Heart left ventricle (tissue), 16 donors: Measurements from ENCODE around the gene SRGAP3. TPM values are rescaled to one million over a fixed set of nuclear protein-coding genes. Genes with fewer than 3 reads are reported as not detected.

ENCODE experiments used
- ATAC-seq, 4 donors: fragments of 200-7000 bp; cut with Tn5 transposase; one replicate each; pipeline ENCODE4 v1.9.1; 2020 to 2022; ENCODE audit warnings: moderate library complexity in 4 of 4, mild to moderate bottlenecking in 3 of 4, moderate number of reproducible peaks in 1 of 4
- DNase-seq, 5 donors: peaks; one replicate each; pipeline ENCODE4 v3.0.0-alpha.2; 2020
- H3K27ac ChIP-seq, 12 donors: fragments of 200-600 bp; sonication (generic) in 4 of 12; one replicate each; pipeline versions ENCODE4 v1.5.0 to v1.8.0; 2016 to 2022; ENCODE audit warnings: mild to moderate bottlenecking in 2 of 12
- H3K27me3 ChIP-seq, 9 donors: fragments of 200-600 bp; sonication (generic) in 2 of 9; one replicate each; pipeline versions ENCODE4 v1.5.1 to v1.8.0; 2016 to 2022; ENCODE audit warnings: mild to moderate bottlenecking in 3 of 9
- H3K36me3 ChIP-seq, 9 donors: fragments of 200-600 bp; sonication (generic) in 2 of 9; one replicate each; pipeline versions ENCODE4 v1.5.0 to v1.8.0; 2018 to 2022; ENCODE audit warnings: mild to moderate bottlenecking in 2 of 9
- H3K4me1 ChIP-seq, 12 donors: fragments of 200-600 bp; sonication (generic) in 4 of 12; one replicate each; pipeline versions ENCODE4 v1.5.0 to v1.8.0; 2016 to 2022; ENCODE audit warnings: mild to moderate bottlenecking in 3 of 12
- H3K4me3 ChIP-seq, 12 donors: fragments of 200-600 bp; sonication (generic) in 4 of 12; one replicate each; pipeline versions ENCODE4 v1.5.0 to v1.8.0; 2017 to 2022; ENCODE audit warnings: mild to moderate bottlenecking in 9 of 12, moderate library complexity in 4 of 12
- H3K9me3 ChIP-seq, 12 donors: fragments of 200-600 bp; sonication (generic) in 4 of 12; one replicate each; pipeline versions ENCODE4 v1.5.0 to v1.8.0; 2016 to 2022; ENCODE audit warnings: mild to moderate bottlenecking in 1 of 12
- CTCF ChIP-seq, 12 donors: fragments of 200-600 bp; sonication (generic) in 4 of 12; IDR thresholded peaks; one replicate each; pipeline versions ENCODE4 v1.5.0 to v1.8.0; 2018 to 2022; ENCODE audit warnings: antibody characterized with exemption in 12 of 12, mild to moderate bottlenecking in 5 of 12
- POLR2A ChIP-seq, 2 donors: fragments of 450-650 bp; IDR thresholded peaks; one replicate each; pipeline ENCODE4 v1.6.1; 2017; ENCODE audit warnings: antibody characterized with exemption in 2 of 2, mild to moderate bottlenecking in 2 of 2, moderate library complexity in 2 of 2
- WGBS, 4 donors: extraction: QIAGEN DNeasy Blood & Tissue Kit in 2 of 4; methylation state at CpG; one replicate each; pipeline versions ENCODE4 v1.1.5 to v1.1.7; 2013 to 2018; 5-methylcytosine and 5-hydroxymethylcytosine counted together
- intact Hi-C, 10 donors: fragments of 100-400 bp; cut with DNase I; formaldehyde crosslinking; loops; one replicate each; pipeline versions ENCODE4 v1.11.1 to v1.14.2; 2022
- polyA plus RNA-seq, 2 donors: library from polyadenylated mRNA; stranded (reverse); fragments of 200-250 nt; gene quantifications; one replicate each; pipeline ENCODE4 v1.2.3, GENCODE V29; 2013
- total RNA-seq, 9 donors: library from RNA; depleted of rRNA in 2 of 9; stranded (reverse); fragments of >200 nt in 2 of 9; fragmentation: NEBNext Ultra II Directional in 3 of 9; extraction: Animal tissue kit (Norgen Biotek cat#: 25700) in 3 of 9; gene quantifications; one replicate each; pipeline versions ENCODE4 v1.1.0 to v1.2.4, GENCODE V29; 2016 to 2023
- donor health status: ischemic (EF 13 %, LVEDD 7.1; RV severe dilation, severe dysfunction).
- donor health status: healthy with polysubstance abuse.
- donor health status: DM: no; HTN: yes; CAD: no.
- donor health status: DM: no; HTN: no; CAD: no.
- donor health status: ischemic (EF 25% LVEDD 6.9; RV normal size, moderate dysfunction).
- donor health status: ischemic (EF 25% LVEDD 5.7; RV mildly dilated, moderate dysfunction).
- donor health status: healthy.
- donor health status: DM: yes; HTN: yes; CAD: no.
- donor health status: ischemic (EF 35%, LVEDD 5.7; RV mildly dilated, moderate dysfunction).
- donor health status: nonischemic (EF 11% LVEDD 7.7; RV severe dilation, severe dysfunction).
- donor health status: DM: yes; HTN: yes; CAD: no.
- donor health status: PGD.
- donor health status: ischemic (EF 29% LVEDD 5.4; RV normal size, mild dysfunction).
- donor health status: nonischemic (EF 23%, LVEDD 6.1; RV moderate dilation, normal function).

SRGAP3 gene
- total and polyA plus RNA-seq, 11 donors = 1.4 to 16.8 (median 9.0) TPM

GRCh38 chr3:9190276-9190675 lies 59.2 kb downstream of the SRGAP3 start:
- DNase-seq (no peak), ATAC-seq (no peak)
- TF ChIP-seq CTCF (IDR thresholded peaks at IDR 0.05) = no peak
- TF ChIP-seq POLR2A (IDR thresholded peaks at IDR 0.05) = no peak
- 87 to 91% (median 88%) methylated on average over 8 of the region's 8 CpGs for WGBS, 4 donors
- Histone ChIP-seq H3K9me3 (no peaks in the 10 kb centered on the region), H3K27ac (no peak overlapping the region), H3K36me3 (no peaks in the 10 kb centered on the region), H3K4me1 (no peaks in the 10 kb centered on the region), H3K27me3 (no peaks in the 10 kb centered on the region), H3K4me3 (no peak overlapping the region)
- intact Hi-C loops = no loop called here

GRCh38 chr3:9188583-9188982 lies 60.9 kb downstream of the SRGAP3 start:
- intact Hi-C loops = loop anchor here in 1 of 10 donors (5.0 kb wide), 1 partner anchor 41 kb away; no protein-coding TSS in a partner anchor
- H3K4me3 ChIP-seq = no peak overlapping the region
- H3K36me3 ChIP-seq = no peaks in the 10 kb centered on the region
- H3K27me3 ChIP-seq = no peaks in the 10 kb centered on the region
- H3K9me3 ChIP-seq = no peaks in the 10 kb centered on the region
- no peak for ATAC-seq
- WGBS, 4 donors = 93 to 98% (median 97%) methylated on average over 1 of the region's 1 CpG
- H3K4me1 ChIP-seq = peaks cover 0 to 9% (median 1%) of the 10 kb centered on the region in 12 donors
- TF ChIP-seq POLR2A (IDR thresholded peaks at IDR 0.05) (no peak), CTCF (IDR thresholded peaks at IDR 0.05) (no peak)
- H3K27ac ChIP-seq = no peak overlapping the region
- no peak for DNase-seq

GRCh38 chr3:9185701-9186100 lies 63.7 kb downstream of the SRGAP3 start:
- Histone ChIP-seq H3K27me3 (no peaks in the 10 kb centered on the region), H3K4me1 (peaks cover 0 to 18% (median 2%) of the 10 kb centered on the region in 12 donors), H3K27ac (no peak overlapping the region), H3K9me3 (no peaks in the 10 kb centered on the region), H3K36me3 (no peaks in the 10 kb centered on the region), H3K4me3 (no peak overlapping the region)
- TF ChIP-seq CTCF (IDR thresholded peaks at IDR 0.05) (no peak), POLR2A (IDR thresholded peaks at IDR 0.05) (no peak)
- DNase-seq (no peak), ATAC-seq (no peak)
- 78 to 89% (median 83%) methylated on average over 5 of the region's 5 CpGs for WGBS, 4 donors
- intact Hi-C loops = loop anchor here in 1 of 10 donors (5.0 kb wide), 1 partner anchor 38 kb away; no protein-coding TSS in a partner anchor

- intact Hi-C loops = loop anchor here in 1 of 10 donors (5.0 kb wide), 1 partner anchor 38 kb away; no protein-coding TSS in a partner anchor
- TF ChIP-seq CTCF (IDR thresholded peaks at IDR 0.05) (no peak), POLR2A (IDR thresholded peaks at IDR 0.05) (no peak)
- no peaks in the 10 kb centered on the region for H3K27me3 ChIP-seq
- WGBS, 4 donors = 86 to 93% (median 91%) methylated on average over 3 of the region's 3 CpGs
- peaks cover 0 to 18% (median 2%) of the 10 kb centered on the region in 12 donors for H3K4me1 ChIP-seq
- no peak for DNase-seq
- H3K36me3 ChIP-seq = no peaks in the 10 kb centered on the region
- ATAC-seq = no peak
- no peak overlapping the region for H3K4me3 ChIP-seq
- H3K27ac ChIP-seq = no peak overlapping the region
- H3K9me3 ChIP-seq = no peaks in the 10 kb centered on the region
Observed at GRCh38 chr3:9185046-9185445, 64.4 kb downstream of the SRGAP3 start.
